MCF 10A (cell line): ENCODE results near the gene RAP1GAP2. TPM values are rescaled to one million over a fixed set of nuclear protein-coding genes. Genes with fewer than 3 reads are reported as not detected.

Experiments
- BruUV-seq: library from RNA; stranded (reverse); fragments of 400-500 nt; replicated peaks from 2 replicates; lab custom pipeline; 2021; lab: Mats Ljungman, UMichigan
- CTCF ChIA-PET: fragments of 300-600 bp; sonication (Branson Sonifier 250); formaldehyde crosslinking; extraction: SDS; loops from one replicate; lab custom pipeline; 2021; ENCODE audit warnings: antibody characterized with exemption, inconsistent platforms; lab: Yijun Ruan, JAX
- POLR2A ChIA-PET: fragments of 300-600, 350-650 bp; sonication (Branson Sonifier 250); formaldehyde crosslinking; extraction: SDS; loops from one replicate; lab custom pipeline; 2020; ENCODE audit warnings: antibody characterized with exemption, inconsistent platforms; lab: Yijun Ruan, JAX
- DNase-seq: peaks from one replicate; pipeline ENCODE4 v3.0.0-alpha.2; 2018; ENCODE audit not compliant: unreplicated experiment
- H3K27ac Mint-ChIP-seq: one replicate; pipeline ENCODE4 v1.8.0; 2022; ENCODE audit warnings: mild to moderate bottlenecking, low read depth, mixed read lengths; ENCODE audit not compliant: unreplicated experiment
- H3K27me3 Mint-ChIP-seq: one replicate; pipeline ENCODE4 v1.8.0; 2022; ENCODE audit warnings: mixed read lengths; ENCODE audit not compliant: insufficient read depth, unreplicated experiment
- H3K36me3 Mint-ChIP-seq: one replicate; pipeline ENCODE4 v1.8.0; 2022; ENCODE audit warnings: mild to moderate bottlenecking, moderate library complexity, mixed read lengths; ENCODE audit not compliant: insufficient read depth, unreplicated experiment
- H3K4me1 Mint-ChIP-seq: one replicate; pipeline ENCODE4 v1.8.0; 2022; ENCODE audit warnings: mixed read lengths; ENCODE audit not compliant: insufficient read depth, unreplicated experiment
- H3K4me3 Mint-ChIP-seq: one replicate; pipeline ENCODE4 v1.8.0; 2022; ENCODE audit warnings: mild to moderate bottlenecking, moderate library complexity, mixed read lengths; ENCODE audit not compliant: unreplicated experiment
- H3K9me3 Mint-ChIP-seq: one replicate; pipeline ENCODE4 v1.8.0; 2022; ENCODE audit warnings: mixed read lengths; ENCODE audit not compliant: unreplicated experiment
- CTCF ChIP-seq: fragments of 200-600 bp; IDR thresholded peaks from one replicate; pipeline ENCODE4 v1.8.0; 2022; ENCODE audit warnings: antibody characterized with exemption, mild to moderate bottlenecking; ENCODE audit not compliant: unreplicated experiment
- intact Hi-C: fragments of 100-400 bp; cut with micrococcal nuclease; formaldehyde crosslinking; loops from 2 replicates; pipeline ENCODE4 v1.14.1; 2022
- total RNA-seq: library from RNA; stranded (reverse); gene quantifications from 2 replicates; pipeline ENCODE4 v1.2.3, GENCODE V29; 2022

The RAP1GAP2 gene
- total RNA-seq, 1 experiment from 2014 or later, result 40.2 TPM

DNA sequence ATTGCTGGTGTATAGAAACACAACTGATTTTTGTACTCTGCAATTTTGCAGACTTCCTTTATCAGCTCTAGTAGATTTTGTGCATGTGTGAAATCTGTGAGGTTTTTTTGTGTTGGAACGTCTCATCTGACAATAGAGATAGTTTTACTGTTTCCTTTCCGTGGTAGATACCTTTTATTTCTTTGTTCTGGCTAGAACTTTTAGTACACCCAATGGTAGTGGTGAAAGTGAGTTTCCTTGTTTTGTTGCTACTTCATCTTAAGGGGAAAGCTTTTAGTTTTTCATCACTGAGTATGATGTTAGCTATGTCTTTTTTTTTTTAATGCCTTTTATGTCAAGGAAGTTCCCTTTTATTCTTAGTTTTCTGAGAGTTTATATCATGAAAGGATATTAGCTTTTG, 149.1 kb downstream of the RAP1GAP2 start:
- Mint-ChIP-seq H3K27me3 (no peaks in the 10 kb centered on the region), H3K4me3 (no peak overlapping the region), H3K36me3 (no peaks in the 10 kb centered on the region), H3K27ac (no peak overlapping the region), H3K4me1 (peaks cover 10% of the 10 kb centered on the region), H3K9me3 (no peaks in the 10 kb centered on the region)
- DNase-seq, result no peak
- ChIA-PET POLR2A (no interaction called here), CTCF (no interaction called here)
- no peak for TF ChIP-seq CTCF
- intact Hi-C loops, result no loop called here
- BruUV-seq, result no TSS peak

DNA sequence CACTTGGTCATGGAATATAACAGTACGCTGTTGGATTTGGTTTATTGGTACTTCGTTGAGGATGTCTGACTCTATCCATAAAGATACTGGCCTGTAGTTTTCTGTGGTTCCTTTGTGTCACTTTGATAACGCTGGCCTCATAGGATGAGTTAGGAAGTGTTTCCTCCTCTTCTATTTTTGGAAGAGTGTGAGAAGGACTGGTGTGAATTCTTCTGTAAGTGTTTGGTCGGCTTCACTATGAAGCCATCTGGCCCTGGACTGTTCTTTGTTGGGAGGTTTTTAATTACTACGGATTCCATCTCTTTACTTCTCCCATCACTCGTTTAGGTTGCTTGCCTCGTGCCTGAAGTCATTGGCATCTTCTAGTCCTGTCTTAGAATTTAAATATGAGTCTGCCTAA, 149.9 kb downstream of the RAP1GAP2 start:
- no peak overlapping the region for H3K4me3 Mint-ChIP-seq

DNA sequence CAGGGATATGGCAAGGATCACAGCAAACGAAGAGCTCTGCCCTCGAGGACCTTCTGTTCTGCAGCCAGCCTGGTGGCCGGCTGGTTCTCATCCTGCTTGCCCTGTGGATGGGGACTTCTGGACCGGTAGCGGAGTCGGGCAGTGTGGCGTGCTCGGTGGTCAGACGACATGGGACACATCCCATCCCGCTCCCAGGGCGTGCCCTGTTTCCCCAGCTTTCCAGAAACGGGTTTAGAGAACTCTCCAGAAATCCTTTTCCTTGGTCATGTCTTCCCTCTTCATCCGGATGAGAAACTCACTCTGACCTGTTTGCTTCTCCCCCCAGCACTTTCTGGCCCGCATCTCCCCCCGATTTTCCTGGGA, 151.3 kb downstream of the RAP1GAP2 start:
- CTCF ChIA-PET, result interaction anchor here (0.9 kb wide), 1 partner anchor 571 kb away, joined by 3 read pairs; no protein-coding TSS in a partner anchor
- POLR2A ChIA-PET, result interaction anchor here (1.3 kb wide), 1 partner anchor 55 kb away, joined by 3 read pairs; no protein-coding TSS in a partner anchor
- DNase-seq, result no peak

More for the DNA sequence above, 149.9 kb downstream of the RAP1GAP2 start:
- Mint-ChIP-seq H3K27me3 (no peaks in the 10 kb centered on the region), H3K9me3 (no peaks in the 10 kb centered on the region), H3K4me1 (peaks cover 15% of the 10 kb centered on the region), H3K36me3 (no peaks in the 10 kb centered on the region), H3K27ac (no peak overlapping the region)
- intact Hi-C loops, result no loop called here
- no peak for TF ChIP-seq CTCF
- no peak for DNase-seq
- CTCF ChIA-PET, result no interaction called here
- POLR2A ChIA-PET, result no interaction called here
- BruUV-seq, result no TSS peak

DNA sequence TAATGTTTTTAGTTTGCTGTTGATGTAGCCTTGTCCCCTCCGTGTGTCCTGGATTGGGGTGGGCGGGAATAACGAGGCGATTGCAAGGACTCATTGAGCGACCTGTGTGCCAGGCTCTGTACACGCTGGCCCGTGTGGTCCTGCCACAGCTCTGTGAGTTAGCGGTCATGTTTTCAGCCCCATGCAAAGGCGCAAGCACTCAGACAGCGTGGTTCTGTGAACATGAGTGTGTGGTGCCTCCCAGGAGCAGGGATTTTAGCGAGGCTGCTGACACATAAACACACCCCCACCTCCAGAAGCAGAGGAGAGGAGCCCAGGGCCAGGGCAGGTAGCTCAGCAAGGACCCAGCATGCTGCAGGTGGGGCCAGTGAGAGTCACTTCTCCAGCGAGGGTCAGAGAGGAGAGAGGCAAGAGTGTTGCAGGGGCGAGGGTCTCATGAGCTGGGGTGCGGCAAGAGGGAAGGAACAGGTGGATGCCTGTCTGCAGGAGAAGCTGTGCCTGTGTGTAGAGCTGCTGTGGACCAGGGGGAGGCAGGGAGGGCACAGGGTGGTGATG, 151.8 kb downstream of the RAP1GAP2 start:
- Mint-ChIP-seq H3K27ac (no peak overlapping the region), H3K36me3 (peaks cover 6% of the 10 kb centered on the region), H3K4me3 (no peak overlapping the region), H3K4me1 (peaks cover 17% of the 10 kb centered on the region), H3K27me3 (no peaks in the 10 kb centered on the region), H3K9me3 (no peaks in the 10 kb centered on the region)
- no peak for DNase-seq
- POLR2A ChIA-PET, result interaction anchor here (1.3 kb wide), 1 partner anchor 55 kb away, joined by 3 read pairs; no protein-coding TSS in a partner anchor
- intact Hi-C loops, result no loop called here
- CTCF ChIA-PET, result interaction anchor here (0.5 kb wide), 1 partner anchor 66 kb away, joined by 3 read pairs; no protein-coding TSS in a partner anchor
- BruUV-seq, result no TSS peak
- TF ChIP-seq CTCF, result no peak

More for the DNA sequence above, 151.3 kb downstream of the RAP1GAP2 start:
- Mint-ChIP-seq H3K27me3 (no peaks in the 10 kb centered on the region), H3K4me1 (peaks cover 17% of the 10 kb centered on the region), H3K9me3 (no peaks in the 10 kb centered on the region), H3K27ac (no peak overlapping the region), H3K36me3 (peaks cover 2% of the 10 kb centered on the region), H3K4me3 (no peak overlapping the region)
- BruUV-seq, result no TSS peak
- no peak for TF ChIP-seq CTCF
- intact Hi-C loops, result no loop called here
